HCT116 (cell line): Measurements from ENCODE around the gene CDKL4. TPM values are rescaled to one million over a fixed set of nuclear protein-coding genes. Genes with fewer than 3 reads are reported as not detected.

Experiments used
- ATAC-seq: fragments of 200-7000 bp; cut with Tn5 transposase; 2 replicates; pipeline ENCODE4 v1.9.1; 2020; ENCODE audit warnings: mild to moderate bottlenecking, moderate library complexity
- BruUV-seq: library from RNA; stranded (reverse); fragments of 400-500 nt; replicated peaks from 2 replicates; lab custom pipeline; 2021; lab: Mats Ljungman, UMichigan
- CTCF ChIA-PET: fragments of 300-600 bp; sonication (Branson Sonifier 250); formaldehyde crosslinking; loops from one replicate; lab custom pipeline; 2021; ENCODE audit warnings: antibody characterized with exemption; lab: Charles Lee
- POLR2A ChIA-PET: fragments of 300-600, 350-600 bp; sonication (Branson Sonifier 250); formaldehyde crosslinking; loops from one replicate; lab custom pipeline; 2021; ENCODE audit warnings: antibody characterized with exemption; lab: Charles Lee
- RAD21 ChIA-PET, 2 experiments: fragments of 300-600 bp; sonication (Branson Sonifier 250); formaldehyde crosslinking; loops; one replicate each; lab custom pipeline; 2023; ENCODE audit warnings: low total read pairs in 2 of 2; ENCODE audit not compliant: uncharacterized antibody in 2 of 2, unreplicated experiment in 2 of 2, low non-redundant PET in 1 of 2; lab: Charles Lee
- DNase-seq: peaks from one replicate; pipeline ENCODE4 v3.0.0-alpha.2; 2010; ENCODE audit warnings: low read depth, low spot score
- H2AFZ ChIP-seq: fragments of 200-600 bp; shearing (Covaris generic), sonication (generic); 2 replicates; pipeline ENCODE4 v1.6.1; 2017; ENCODE audit warnings: low read depth, mixed run types, mixed read lengths, antibody characterized with exemption, low read length; ENCODE audit not compliant: poor library complexity, severe bottlenecking
- H3K27ac ChIP-seq: 2 replicates; pipeline ENCODE4 v1.5.1; 2012; ENCODE audit warnings: low read depth, low read length
- H3K27me3 ChIP-seq: fragments of 200-600 bp; sonication (generic); 2 replicates; pipeline ENCODE4 v1.6.1; 2016; ENCODE audit warnings: mixed run types, low read length, mixed read lengths; ENCODE audit not compliant: insufficient read depth
- H3K36me3 ChIP-seq, 2 experiments: fragments of 200-500 bp in 1 of 2; fragments of 200-600 bp in 1 of 2; sonication (Bioruptor generic) in 1 of 2; sonication (generic) in 1 of 2; 2 replicates each; pipeline versions ENCODE4 v1.5.1 to v1.6.1; 2014 to 2016; ENCODE audit warnings: low read length in 2 of 2, inconsistent platforms in 1 of 2, mixed read lengths in 1 of 2, mixed run types in 1 of 2; ENCODE audit not compliant: insufficient read depth in 2 of 2, control insufficient read depth in 1 of 2
- H3K4me1 ChIP-seq, 2 experiments: fragments of 200-600 bp in 1 of 2; sonication (generic) in 1 of 2; 2 replicates each; pipeline versions ENCODE4 v1.5.1 to v1.6.1; 2012 to 2017; ENCODE audit warnings: low read length in 2 of 2, inconsistent platforms in 1 of 2, mild to moderate bottlenecking in 1 of 2, mixed read lengths in 1 of 2, mixed run types in 1 of 2, moderate library complexity in 1 of 2; ENCODE audit not compliant: insufficient read depth in 2 of 2, control insufficient read depth in 1 of 2
- H3K4me2 ChIP-seq: fragments of 200-600 bp; sonication (generic); 2 replicates; pipeline ENCODE4 v1.6.1; 2017; ENCODE audit warnings: mixed run types, low read length, mixed read lengths
- H3K4me3 ChIP-seq, 2 experiments: fragments of 200-600 bp in 1 of 2; sonication (generic) in 1 of 2; replicated peaks in 1 of 2; 2 replicates each; pipeline ENCODE4 v1.5.1; 2011 to 2016; ENCODE audit warnings: low read length in 2 of 2, control low read depth in 1 of 2, low read depth in 1 of 2, mild to moderate bottlenecking in 1 of 2, mixed read lengths in 1 of 2, mixed run types in 1 of 2
- H3K79me2 ChIP-seq: fragments of 200-600 bp; sonication (generic); 2 replicates; pipeline ENCODE4 v1.6.1; 2017; ENCODE audit warnings: mild to moderate bottlenecking, mixed run types, low read length, moderate library complexity, mixed read lengths; ENCODE audit not compliant: insufficient read depth
- H3K9ac ChIP-seq: fragments of 200-600 bp; sonication (generic); 2 replicates; pipeline ENCODE4 v1.6.1; 2016; ENCODE audit warnings: low read length, mixed read lengths
- H3K9me2 ChIP-seq: fragments of 200-600 bp; sonication (generic), shearing (Covaris generic); 2 replicates; pipeline ENCODE4 v1.6.1; 2017; ENCODE audit warnings: mixed run types, mild to moderate bottlenecking, moderate library complexity; ENCODE audit not compliant: insufficient read depth
- H3K9me3 ChIP-seq, 2 experiments: fragments of 200-500 bp in 1 of 2; fragments of 200-600 bp in 1 of 2; sonication (Bioruptor generic) in 1 of 2; sonication (generic) in 1 of 2; 2 replicates each; pipeline ENCODE4 v1.6.1; 2014 to 2017; ENCODE audit warnings: low read length in 2 of 2, mixed read lengths in 2 of 2, inconsistent platforms in 1 of 2, low read depth in 1 of 2, mild to moderate bottlenecking in 1 of 2, mixed run types in 1 of 2, moderate library complexity in 1 of 2; ENCODE audit not compliant: control insufficient read depth in 1 of 2, insufficient read depth in 1 of 2
- H4K20me1 ChIP-seq: fragments of 200-600 bp; sonication (generic), shearing (Covaris generic); 2 replicates; pipeline ENCODE4 v1.6.1; 2017; ENCODE audit warnings: mixed run types, mild to moderate bottlenecking, moderate library complexity; ENCODE audit not compliant: insufficient read depth
- CTCF ChIP-seq, 3 experiments: fragments of 200-600 bp in 1 of 3; sonication (generic) in 1 of 3; IDR thresholded peaks in 2 of 3; conservative IDR thresholded peaks in 1 of 3; 2 replicates each; pipeline ENCODE4 v1.5.1; 2012 to 2017; ENCODE audit warnings: low read depth in 2 of 3, low read length in 2 of 3, antibody characterized with exemption in 1 of 3, borderline replicate concordance in 1 of 3, control low read depth in 1 of 3, mild to moderate bottlenecking in 1 of 3, mixed read lengths in 1 of 3, mixed run types in 1 of 3, moderate library complexity in 1 of 3; ENCODE audit not compliant: insufficient read depth in 1 of 3
- EGR1 ChIP-seq: IDR thresholded peaks from 2 replicates; pipeline ENCODE4 v1.6.1; 2012; ENCODE audit warnings: low read depth
- intact Hi-C: fragments of 100-400 bp; cut with micrococcal nuclease; formaldehyde crosslinking; loops from 2 replicates; pipeline ENCODE4 v1.10.0; 2022
- total RNA-seq: library from RNA; stranded (reverse); gene quantifications from one replicate; pipeline ENCODE4 v1.2.1, GENCODE V29; 2021; ENCODE audit not compliant: unreplicated experiment

The CDKL4 gene
- total RNA-seq, 1 experiment from 2014 or later: 0.27 TPM

GRCh38 chr2:39127973-39128372 lies 115.8 kb downstream of the CDKL4 start:
- no peak overlapping the region for H3K9ac ChIP-seq
- no peaks in the 10 kb centered on the region for H4K20me1 ChIP-seq
- H3K9me2 ChIP-seq: no peaks in the 10 kb centered on the region
- H3K4me2 ChIP-seq: no peak overlapping the region
- no peak overlapping the region for H3K4me3 ChIP-seq
- H3K9me3 ChIP-seq: no peaks in the 10 kb centered on the region
- H2AFZ ChIP-seq: no peak overlapping the region
- peaks cover under 1 to 18% of the 10 kb centered on the region in 2 experiments; a peak in 3 of 4 replicates for H3K4me1 ChIP-seq
- H3K27ac ChIP-seq: no peak overlapping the region
- no peak for DNase-seq
- intact Hi-C loops: no loop called here
- peaks cover 3% of the 10 kb centered on the region; the same call in 1 of the 2 replicates for H3K79me2 ChIP-seq
- POLR2A ChIA-PET: no interaction called here
- H3K36me3 ChIP-seq: no peaks in the 10 kb centered on the region
- H3K27me3 ChIP-seq: no peaks in the 10 kb centered on the region
- no peak for TF ChIP-seq CTCF (IDR thresholded peaks at IDR 0.05 in 2 of 3, conservative IDR thresholded peaks at IDR 0.05 in 1 of 3; ENCODE audit: borderline replicate concordance in 1 of 3, insufficient read depth in 1 of 3, low read depth in 2 of 3, low read length in 2 of 3)
- no peak for TF ChIP-seq EGR1
- CTCF ChIA-PET: no interaction called here
- RAD21 ChIA-PET: no interaction called here
- BruUV-seq: no TSS peak
- ATAC-seq: no peak

Other genes with a start within 250 kb of the CDKL4 start
- gene SOS1, start 122.9 kb downstream of the CDKL4 start, total RNA-seq: 19.4 TPM
- gene MAP4K3, start 193.3 kb upstream of the CDKL4 start, total RNA-seq: 21.4 TPM